Prostate gland (tissue), 2 donors: ENCODE data around the gene AKT1. TPM values are rescaled to one million over a fixed set of nuclear protein-coding genes. Genes with fewer than 3 reads are reported as not detected.

Experiments used
- DNase-seq: peaks from one replicate; pipeline ENCODE4 v3.0.0-alpha.2; 2019; ENCODE audit warnings: low spot score
- H3K27ac ChIP-seq, 2 donors: fragments of 200-600 bp; sonication (generic); 2 replicates each; pipeline ENCODE4 v1.5.1; 2017 to 2019
- H3K27me3 ChIP-seq: fragments of 200-600 bp; sonication (generic); replicated peaks from 2 replicates; pipeline ENCODE4 v1.5.1; 2019; ENCODE audit not compliant: insufficient read depth
- H3K36me3 ChIP-seq, 2 donors: fragments of 200-600 bp; sonication (generic); 1 replicate in 1 of 2; 2 replicates in 1 of 2; pipeline versions ENCODE4 v1.5.1 to v1.8.1; 2017 to 2019
- H3K4me1 ChIP-seq: fragments of 200-600 bp; sonication (generic); replicated peaks from 2 replicates; pipeline ENCODE4 v1.5.1; 2019
- H3K4me3 ChIP-seq, 2 donors: fragments of 200-600 bp; sonication (generic); 2 replicates each; pipeline ENCODE4 v1.5.1; 2017 to 2019
- H3K9me3 ChIP-seq: fragments of 200-600 bp; sonication (generic); 2 replicates; pipeline ENCODE4 v1.5.1; 2017
- POLR2A ChIP-seq: fragments of 450-650 bp; IDR thresholded peaks from one replicate; pipeline ENCODE4 v1.6.1; 2016; ENCODE audit warnings: antibody characterized with exemption, mild to moderate bottlenecking
- POLR2AphosphoS5 ChIP-seq: sonication (generic); formaldehyde crosslinking; IDR thresholded peaks from one replicate; pipeline ENCODE4 v1.6.1; 2017; ENCODE audit warnings: antibody characterized with exemption
- WGBS: methylation state at CpG from one replicate; pipeline ENCODE4 v1.1.5; 2018; 5-methylcytosine and 5-hydroxymethylcytosine counted together
- intact Hi-C: fragments of 100-400 bp; cut with DNase I; formaldehyde crosslinking; loops from one replicate; pipeline ENCODE4 v1.14.2; 2022
- total RNA-seq, 2 donors: library from RNA; depleted of rRNA; stranded (reverse); fragments of >200 nt; gene quantifications; one replicate each; pipeline ENCODE4 v1.1.0, GENCODE V29; 2016
- TF ChIP-seq, protein P1 (sequence below), 4 experiments: fragments of 200-600 bp in 2 of 4; fragments of 450-650 bp in 2 of 4; sonication (generic) in 2 of 4; IDR thresholded peaks; 1 replicate in 3 of 4; 2 replicates in 1 of 4; pipeline ENCODE4 v1.5.1; 2016 to 2019; ENCODE audit warnings: antibody characterized with exemption in 4 of 4, mild to moderate bottlenecking in 2 of 4, moderate library complexity in 2 of 4

The AKT1 gene
- total RNA-seq, 2 donors from 2014 or later = 154 to 200 TPM

DNA sequence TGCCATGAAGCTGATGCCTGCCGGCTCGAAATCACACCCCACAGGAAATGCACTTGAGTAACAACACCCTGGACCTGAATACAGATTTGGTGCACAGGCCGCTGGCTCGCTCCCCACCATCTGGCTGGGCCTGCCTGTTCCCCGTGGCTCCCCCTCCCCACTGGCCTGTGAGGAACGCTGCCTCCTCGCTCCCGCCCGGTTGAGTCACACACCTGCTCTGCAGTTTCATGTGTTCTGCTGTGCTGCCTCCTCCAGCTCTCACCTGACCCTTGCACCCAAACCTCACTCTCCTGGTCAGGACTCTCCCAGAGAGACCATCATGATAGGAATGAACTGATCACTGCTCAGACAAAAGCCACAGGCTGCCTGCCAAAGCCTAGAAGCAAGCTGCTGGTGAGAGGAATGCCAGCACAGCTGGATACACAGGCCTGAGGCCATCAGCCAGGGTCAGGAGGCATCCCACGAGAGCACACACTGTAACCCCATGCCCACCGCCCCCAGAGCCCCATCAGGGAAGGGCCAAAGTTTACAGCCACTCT is 46.4 kb downstream of the AKT1 start:
- WGBS = 20% methylated on average over 11 of the region's 11 CpGs
- Histone ChIP-seq H3K9me3 (no peaks in the 10 kb centered on the region), H3K36me3 (no peaks in the 10 kb centered on the region), H3K27ac (peak overlapping the region; percentile 79 to 88), H3K4me3 (no peak overlapping the region), H3K27me3 (no peaks in the 10 kb centered on the region), H3K4me1 (peaks cover 28% of the 10 kb centered on the region)
- peak; percentile 7 for TF ChIP-seq POLR2AphosphoS5
- TF ChIP-seq, protein P1, sequence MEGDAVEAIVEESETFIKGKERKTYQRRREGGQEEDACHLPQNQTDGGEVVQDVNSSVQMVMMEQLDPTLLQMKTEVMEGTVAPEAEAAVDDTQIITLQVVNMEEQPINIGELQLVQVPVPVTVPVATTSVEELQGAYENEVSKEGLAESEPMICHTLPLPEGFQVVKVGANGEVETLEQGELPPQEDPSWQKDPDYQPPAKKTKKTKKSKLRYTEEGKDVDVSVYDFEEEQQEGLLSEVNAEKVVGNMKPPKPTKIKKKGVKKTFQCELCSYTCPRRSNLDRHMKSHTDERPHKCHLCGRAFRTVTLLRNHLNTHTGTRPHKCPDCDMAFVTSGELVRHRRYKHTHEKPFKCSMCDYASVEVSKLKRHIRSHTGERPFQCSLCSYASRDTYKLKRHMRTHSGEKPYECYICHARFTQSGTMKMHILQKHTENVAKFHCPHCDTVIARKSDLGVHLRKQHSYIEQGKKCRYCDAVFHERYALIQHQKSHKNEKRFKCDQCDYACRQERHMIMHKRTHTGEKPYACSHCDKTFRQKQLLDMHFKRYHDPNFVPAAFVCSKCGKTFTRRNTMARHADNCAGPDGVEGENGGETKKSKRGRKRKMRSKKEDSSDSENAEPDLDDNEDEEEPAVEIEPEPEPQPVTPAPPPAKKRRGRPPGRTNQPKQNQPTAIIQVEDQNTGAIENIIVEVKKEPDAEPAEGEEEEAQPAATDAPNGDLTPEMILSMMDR (IDR thresholded peaks at IDR 0.05) = no peak
- TF ChIP-seq POLR2A = peak; percentile 25
- intact Hi-C loops = no loop called here
- DNase-seq = peak; percentile 42

DNA sequence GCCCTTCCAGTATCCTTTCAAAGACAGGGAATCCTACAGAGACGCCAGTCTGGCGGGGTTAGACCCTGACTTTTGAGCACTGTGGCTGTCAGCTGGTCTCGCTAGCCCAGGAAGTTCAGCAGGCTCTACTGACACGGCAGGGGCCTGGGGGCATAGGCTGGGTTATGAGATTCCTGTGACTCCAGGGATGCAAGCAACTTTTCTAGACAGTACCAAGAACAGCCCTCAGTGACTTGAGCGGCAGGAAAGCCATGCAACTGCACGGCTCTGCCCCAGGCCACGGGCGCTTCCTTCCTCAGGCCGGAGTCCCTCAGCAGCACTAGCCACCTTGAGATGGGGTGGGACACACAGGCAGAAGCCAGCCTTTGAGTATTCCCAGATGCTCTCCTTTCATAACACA is 47.7 kb downstream of the AKT1 start:
- H3K4me3 ChIP-seq = no peak overlapping the region
- H3K4me1 ChIP-seq = peaks cover 24% of the 10 kb centered on the region
- no peaks in the 10 kb centered on the region for H3K36me3 ChIP-seq
- TF ChIP-seq POLR2A (no peak), POLR2AphosphoS5 (no peak)
- TF ChIP-seq, protein P1 (IDR thresholded peaks at IDR 0.05) = no peak
- no peaks in the 10 kb centered on the region for H3K9me3 ChIP-seq
- 50% methylated on average over 8 of the region's 9 CpGs for WGBS
- DNase-seq = no peak
- intact Hi-C loops = no loop called here
- no peaks in the 10 kb centered on the region for H3K27me3 ChIP-seq
- peak overlapping the region; percentile 79 to 88 for H3K27ac ChIP-seq

DNA sequence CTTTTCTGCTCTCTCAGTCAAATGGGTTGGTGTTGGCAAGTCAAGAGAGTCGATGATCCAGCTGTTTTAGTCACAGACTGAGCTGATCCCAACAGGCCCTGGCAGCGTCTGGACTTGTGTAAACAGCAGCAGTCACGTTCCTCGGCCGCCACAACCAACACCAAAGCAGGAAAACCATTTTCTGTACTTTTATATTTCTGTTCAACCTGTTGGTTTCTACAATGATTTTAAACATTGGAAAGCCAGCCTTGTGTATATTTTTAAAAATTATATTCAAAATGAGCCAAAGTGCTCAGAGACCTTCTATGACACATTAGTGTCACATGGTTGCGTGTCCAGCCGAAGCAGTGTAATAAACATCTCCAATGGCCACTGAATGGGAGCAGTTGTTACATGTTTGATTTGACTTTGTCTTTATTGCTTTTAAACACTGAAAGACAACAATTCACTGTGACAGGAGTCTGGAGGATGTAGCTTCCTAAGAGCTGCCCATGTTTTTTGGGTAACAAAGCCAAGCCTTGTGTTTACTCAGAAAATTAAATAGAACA is 48.5 kb downstream of the AKT1 start:
- peaks cover 24% of the 10 kb centered on the region for H3K4me1 ChIP-seq
- H3K9me3 ChIP-seq = no peaks in the 10 kb centered on the region
- H3K36me3 ChIP-seq = no peaks in the 10 kb centered on the region
- TF ChIP-seq POLR2AphosphoS5 (peak; percentile 83), POLR2A (no peak)
- TF ChIP-seq, protein P1 (IDR thresholded peaks at IDR 0.05) = no peak
- peak overlapping the region; percentile 79 to 88 for H3K27ac ChIP-seq
- intact Hi-C loops = no loop called here
- DNase-seq = peak; percentile 86
- 22% methylated on average over 7 of the region's 7 CpGs for WGBS
- H3K4me3 ChIP-seq = no peak overlapping the region
- H3K27me3 ChIP-seq = no peaks in the 10 kb centered on the region

DNA sequence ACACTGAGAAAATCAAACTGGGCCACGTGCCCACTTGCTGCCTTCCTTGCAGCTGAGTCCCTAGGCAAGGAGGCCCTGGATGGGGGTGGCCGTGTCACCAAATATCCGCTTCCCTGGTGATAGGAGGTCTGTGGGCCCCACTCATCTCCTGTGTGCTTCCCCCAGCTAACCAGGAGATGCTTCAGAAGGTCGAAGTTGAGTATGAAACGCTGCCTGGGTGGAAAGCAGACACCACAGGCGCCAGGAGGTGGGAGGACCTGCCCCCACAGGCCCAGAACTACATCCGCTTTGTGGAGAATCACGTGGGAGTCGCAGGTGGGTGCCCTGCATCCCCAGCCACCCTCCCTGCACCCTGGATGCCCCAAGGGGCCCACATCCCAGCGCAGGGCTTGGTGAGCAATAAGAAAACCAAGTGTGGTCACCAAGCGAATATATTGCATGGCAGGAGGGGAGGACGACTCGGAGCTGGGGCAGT is 49.4 kb downstream of the AKT1 start:
- intact Hi-C loops = no loop called here
- no peaks in the 10 kb centered on the region for H3K27me3 ChIP-seq
- TF ChIP-seq POLR2AphosphoS5 = no peak
- no peak for TF ChIP-seq POLR2A
- TF ChIP-seq, protein P1 (IDR thresholded peaks at IDR 0.05) = no peak
- H3K36me3 ChIP-seq = no peaks in the 10 kb centered on the region
- H3K9me3 ChIP-seq = no peaks in the 10 kb centered on the region
- no peak for DNase-seq
- WGBS = 48% methylated on average over 13 of the region's 13 CpGs
- peaks cover 24% of the 10 kb centered on the region for H3K4me1 ChIP-seq
- H3K4me3 ChIP-seq = no peak overlapping the region
- peak overlapping the region; percentile 79 to 88 for H3K27ac ChIP-seq

DNA sequence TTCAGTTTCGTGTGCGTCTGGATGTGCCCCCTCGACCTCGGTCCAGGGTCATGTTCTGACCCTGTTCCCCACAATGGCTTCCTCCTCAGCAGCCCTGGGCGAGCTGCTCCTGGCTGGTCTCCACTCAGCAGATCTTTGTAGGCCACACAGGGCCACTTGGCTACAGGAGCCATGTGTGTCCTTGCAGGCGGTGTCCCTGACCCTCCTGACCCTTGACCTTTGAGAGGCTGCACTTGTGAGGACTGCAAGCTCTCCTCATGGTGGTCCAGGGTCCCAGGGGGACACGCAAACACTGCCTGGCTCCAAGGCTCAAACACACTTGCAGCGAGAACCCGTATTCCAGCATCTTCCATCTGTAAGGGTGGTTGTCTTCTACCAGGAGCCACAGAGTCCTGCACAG is 50.1 kb downstream of the AKT1 start:
- intact Hi-C loops = no loop called here
- H3K4me3 ChIP-seq = no peak overlapping the region
- H3K27ac ChIP-seq = peak overlapping the region; percentile 79 to 88
- no peak for DNase-seq
- H3K36me3 ChIP-seq = no peaks in the 10 kb centered on the region
- 92% methylated on average over 9 of the region's 9 CpGs for WGBS
- TF ChIP-seq POLR2AphosphoS5 = no peak
- TF ChIP-seq POLR2A = no peak
- TF ChIP-seq, protein P1 (IDR thresholded peaks at IDR 0.05) = no peak
- peaks cover 24% of the 10 kb centered on the region for H3K4me1 ChIP-seq
- no peaks in the 10 kb centered on the region for H3K27me3 ChIP-seq
- H3K9me3 ChIP-seq = no peaks in the 10 kb centered on the region
